ENCODE data around the gene GPC1. TPM values are rescaled to one million over a fixed set of nuclear protein-coding genes. Genes with fewer than 3 reads are reported as not detected.

Gene GPC1
- total and polyA plus RNA-seq, 2 donors (not counting 3 experiments of a cell fraction or from before 2014, with no cell fraction given): 9.6 to 31.1 TPM

GRCh38 chr2:240416821-240417220, 18.6 kb upstream of the GPC1 start:
- H3K4me3 ChIP-seq (replicated peaks in 1 of 3; ENCODE audit: insufficient read depth in 1 of 3, low read depth in 1 of 3, low read length in 3 of 3): no peak overlapping the region
- no peaks in the 10 kb centered on the region for H3K9me1 ChIP-seq (replicated peaks; ENCODE audit: control insufficient read depth, extremely low read depth, insufficient read depth, low read length)
- H2AFZ ChIP-seq (ENCODE audit: low read depth, low read length): no peak overlapping the region
- dilution Hi-C loops (cut with MboI; ENCODE audit: extremely low pct_ligation_motif_present, low sequenced_read_pairs) (no loop called here), intact Hi-C loops (cut with micrococcal nuclease) (no loop called here)
- H4K20me1 ChIP-seq (replicated peaks; ENCODE audit: control insufficient read depth, extremely low read depth, insufficient read depth, low read length): no peaks in the 10 kb centered on the region
- H3K9ac ChIP-seq (replicated peaks; ENCODE audit: extremely low read depth, insufficient read depth, low read length): no peak overlapping the region
- H3K27me3 ChIP-seq (ENCODE audit: control insufficient read depth in 2 of 2, insufficient read depth in 2 of 2, low read length in 2 of 2): no peaks in the 10 kb centered on the region
- no TSS peak for BruUV-seq (replicated peaks)
- CTCF ChIA-PET: no interaction called here
- POLR2A ChIA-PET: no interaction called here
- no peaks in the 10 kb centered on the region for H3K9me3 ChIP-seq (replicated peaks; ENCODE audit: control insufficient read depth, insufficient read depth, low read length)
- H3K4me2 ChIP-seq (ENCODE audit: insufficient read depth, low read length): no peak overlapping the region
- TF ChIP-seq MAX (IDR thresholded peaks at IDR 0.05; ENCODE audit: insufficient read depth, insufficient read length): no peak
- TF ChIP-seq JUN (IDR thresholded peaks at IDR 0.05; ENCODE audit: borderline replicate concordance, insufficient read depth, insufficient read length, low read depth): no peak
- TF ChIP-seq POLR2A (IDR thresholded peaks at IDR 0.05; ENCODE audit: low read depth, low read length): no peak
- no peak for TF ChIP-seq POLR2AphosphoS5 (IDR thresholded peaks at IDR 0.05; ENCODE audit: insufficient read depth, low read depth, low read length)
- TF ChIP-seq CTCF (IDR thresholded peaks at IDR 0.05; ENCODE audit: extremely low read depth in 1 of 2, insufficient read depth in 1 of 2, low read depth in 1 of 2, low read length in 2 of 2): no peak
- no peak for TF ChIP-seq EZH2 (IDR thresholded peaks at IDR 0.05; ENCODE audit: borderline replicate concordance, low read depth, low read length, severe bottlenecking)
- TF ChIP-seq FOS (IDR thresholded peaks at IDR 0.05; ENCODE audit: borderline replicate concordance, insufficient read depth, low read length): no peak
- no peak for TF ChIP-seq MYC (IDR thresholded peaks at IDR 0.05; ENCODE audit: low read depth, low read length)
- TF ChIP-seq GATA2 (IDR thresholded peaks at IDR 0.05; ENCODE audit: insufficient read depth, insufficient read length, low read depth, low read length): no peak
- H3K36me3 ChIP-seq (ENCODE audit: control insufficient read depth in 2 of 2, extremely low read depth in 1 of 2, insufficient read depth in 2 of 2, low read length in 2 of 2): no peaks in the 10 kb centered on the region
- no peak overlapping the region for H3K27ac ChIP-seq (ENCODE audit: insufficient read depth, low read depth, low read length)
- H3K4me1 ChIP-seq (ENCODE audit: control insufficient read depth, extremely low read depth, insufficient read depth, low read length): no peaks in the 10 kb centered on the region
- DNase-seq (ENCODE audit: low read depth, low spot score): no peak
- FAIRE-seq: no peak
- no peaks in the 10 kb centered on the region for H3K79me2 ChIP-seq (ENCODE audit: control insufficient read depth, insufficient read depth, low read length)
